ENCODE data around the gene KDM4C.
"Not testable (repeated sequence)": the region's sequence is repeated elsewhere in the genome, so short reads cannot be mapped to it uniquely, and the experiment has no call there.

The KDM4C gene

GRCh38 chr9:6758248-6758497 lies 400 bp downstream of the KDM4C start:
- Mint-ChIP-seq H3K27me3 (no peaks in the 10 kb centered on the region), H3K36me3 (peaks cover 4% of the 10 kb centered on the region), H3K27ac (no peak overlapping the region), H3K9me3 (peaks cover 3% of the 10 kb centered on the region), H3K4me1 (peaks cover 34% of the 10 kb centered on the region), H3K4me3 (peak overlapping the region; percentile 98)

DNA sequence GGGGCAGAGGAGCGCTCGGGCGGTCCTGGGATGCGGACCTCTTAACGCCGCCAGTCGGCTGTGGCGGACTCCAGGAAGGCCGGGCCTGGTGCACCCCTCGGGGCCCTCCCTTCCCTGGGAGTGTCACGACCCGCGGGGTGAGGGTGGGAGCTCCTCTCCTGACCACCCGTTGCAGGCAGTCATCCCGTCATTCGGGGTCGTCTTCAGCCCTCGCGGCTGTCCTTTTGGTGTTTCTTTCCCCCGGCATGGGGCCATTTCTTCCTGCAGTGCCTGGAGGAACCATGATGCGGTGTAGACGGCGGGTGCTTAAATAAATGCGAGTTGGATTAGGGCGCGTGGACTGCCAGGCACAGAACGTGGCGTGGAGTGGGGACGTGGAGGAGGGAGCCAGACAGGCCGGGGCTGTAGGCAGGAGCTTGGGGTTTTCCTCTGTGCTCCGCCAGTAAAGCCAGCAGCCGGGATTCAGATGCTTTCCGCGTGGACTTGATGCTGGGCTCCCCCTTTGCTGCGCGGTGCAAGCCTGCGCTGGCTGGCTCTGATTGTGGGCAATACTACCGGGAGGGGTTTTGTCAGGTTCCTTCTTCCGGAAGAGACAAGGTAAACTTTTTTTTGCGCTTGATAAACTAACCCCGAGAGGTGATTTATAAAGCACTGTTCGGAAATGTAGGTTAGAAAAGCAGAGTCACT lies 868 bp downstream of the KDM4C start:
- peaks cover 6% of the 10 kb centered on the region for H3K36me3 Mint-ChIP-seq
- H3K9me3 Mint-ChIP-seq, result peaks cover 4% of the 10 kb centered on the region
- H3K4me3 Mint-ChIP-seq, result peak overlapping the region; percentile 98
- peak overlapping the region; percentile 96 for H3K27ac Mint-ChIP-seq
- H3K4me1 Mint-ChIP-seq, result peaks cover 39% of the 10 kb centered on the region
- H3K27me3 Mint-ChIP-seq, result no peaks in the 10 kb centered on the region

- Mint-ChIP-seq H3K9me3 (peaks cover 4% of the 10 kb centered on the region), H3K36me3 (peaks cover 6% of the 10 kb centered on the region), H3K4me1 (peaks cover 46% of the 10 kb centered on the region), H3K27ac (peak overlapping the region; percentile 96), H3K27me3 (no peaks in the 10 kb centered on the region), H3K4me3 (peak overlapping the region; percentile 98)
Observed at GRCh38 chr9:6759185-6759977, 1.6 kb downstream of the KDM4C start.

- peaks cover 4% of the 10 kb centered on the region for H3K9me3 Mint-ChIP-seq
- no peaks in the 10 kb centered on the region for H3K27me3 Mint-ChIP-seq
- peaks cover 61% of the 10 kb centered on the region for H3K4me1 Mint-ChIP-seq
- peaks cover 6% of the 10 kb centered on the region for H3K36me3 Mint-ChIP-seq
- H3K27ac Mint-ChIP-seq, result peak overlapping the region; percentile 24
- H3K4me3 Mint-ChIP-seq, result no peak overlapping the region
Observed at GRCh38 chr9:6761306-6761705, 3.5 kb downstream of the KDM4C start.

DNA sequence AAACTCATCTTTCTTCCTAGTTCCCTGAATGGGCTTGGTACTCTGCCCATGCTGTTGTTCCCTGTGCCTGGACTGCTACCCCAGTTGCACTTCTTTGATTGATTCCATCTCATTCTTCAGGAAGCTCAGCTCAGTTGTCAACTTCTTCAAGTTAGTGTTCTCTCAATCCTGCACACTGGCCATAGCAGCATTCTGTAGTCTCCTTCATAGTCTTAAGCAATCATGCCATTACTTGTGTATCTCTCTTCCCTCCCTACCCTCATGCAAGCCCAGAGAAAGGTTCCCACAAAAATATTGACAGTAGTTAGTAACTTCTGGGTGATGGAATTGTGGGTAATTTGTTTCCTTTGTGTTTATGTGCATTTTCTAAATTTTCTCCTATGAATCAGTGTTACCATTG lies 5.5 kb downstream of the KDM4C start:
- peaks cover 6% of the 10 kb centered on the region for H3K36me3 Mint-ChIP-seq
- H3K4me1 Mint-ChIP-seq, result peaks cover 73% of the 10 kb centered on the region
- peak overlapping the region; percentile 31 for H3K27ac Mint-ChIP-seq
- H3K4me3 Mint-ChIP-seq, result peak overlapping the region; percentile 27
- no peaks in the 10 kb centered on the region for H3K27me3 Mint-ChIP-seq
- H3K9me3 Mint-ChIP-seq, result peaks cover 4% of the 10 kb centered on the region

GRCh38 chr9:6764011-6764410 lies 6.2 kb downstream of the KDM4C start:
- Mint-ChIP-seq H3K27me3 (no peaks in the 10 kb centered on the region), H3K27ac (no peak overlapping the region), H3K36me3 (peaks cover 6% of the 10 kb centered on the region), H3K4me1 (peaks cover 76% of the 10 kb centered on the region), H3K9me3 (peaks cover 4% of the 10 kb centered on the region), H3K4me3 (no peak overlapping the region)

DNA sequence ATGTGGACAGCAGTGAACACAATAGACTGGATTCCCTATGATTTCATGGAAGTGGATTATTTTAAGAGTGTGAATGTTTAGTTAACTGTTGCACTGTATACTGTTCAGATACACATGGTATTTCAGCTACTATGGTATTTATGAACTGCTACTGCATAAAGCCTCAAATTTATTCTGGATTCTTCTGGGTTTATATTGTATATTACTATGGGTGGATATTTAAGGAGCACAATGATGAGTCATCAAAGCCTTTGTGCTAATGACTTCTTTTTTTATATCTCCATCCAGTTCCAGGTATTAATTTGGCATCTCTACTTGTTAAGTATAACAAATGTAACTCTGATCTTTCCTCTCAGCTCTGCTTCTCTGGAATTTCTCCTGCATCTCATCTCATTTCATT lies 6.8 kb downstream of the KDM4C start:
- peak overlapping the region; percentile 2 for H3K4me3 Mint-ChIP-seq
- H3K27ac Mint-ChIP-seq, result peak overlapping the region; percentile 26
- H3K27me3 Mint-ChIP-seq, result no peaks in the 10 kb centered on the region
- peaks cover 6% of the 10 kb centered on the region for H3K36me3 Mint-ChIP-seq
- peaks cover 4% of the 10 kb centered on the region for H3K9me3 Mint-ChIP-seq
- H3K4me1 Mint-ChIP-seq, result peaks cover 76% of the 10 kb centered on the region

- Mint-ChIP-seq H3K4me3 (peak overlapping the region; percentile 2), H3K4me1 (peaks cover 76% of the 10 kb centered on the region), H3K27ac (peak overlapping the region; percentile 26), H3K27me3 (no peaks in the 10 kb centered on the region), H3K9me3 (peaks cover 4% of the 10 kb centered on the region), H3K36me3 (peaks cover 6% of the 10 kb centered on the region)
Observed at GRCh38 chr9:6764950-6765349, 7.2 kb downstream of the KDM4C start.

DNA sequence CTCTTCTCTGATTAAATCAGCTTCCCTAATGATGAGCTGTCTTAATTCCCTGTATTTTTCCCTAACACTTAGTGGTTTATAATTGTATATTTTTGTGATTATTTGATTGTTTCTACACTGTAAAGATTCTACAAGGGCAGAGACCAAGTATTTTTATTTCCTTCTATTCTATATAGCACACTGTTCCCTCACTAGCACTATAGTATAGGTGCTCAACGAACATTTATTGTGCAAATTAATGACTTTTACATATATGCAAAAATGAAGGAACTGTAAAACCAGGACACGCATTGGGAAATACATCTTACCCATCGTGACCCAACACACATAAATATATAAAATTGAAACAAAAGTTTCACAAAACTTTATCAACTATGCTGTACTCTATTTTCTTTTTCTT lies 7.6 kb downstream of the KDM4C start:
- H3K27ac Mint-ChIP-seq, result peak overlapping the region; percentile 14
- H3K4me3 Mint-ChIP-seq, result no peak overlapping the region
- peaks cover 4% of the 10 kb centered on the region for H3K9me3 Mint-ChIP-seq
- H3K4me1 Mint-ChIP-seq, result peaks cover 77% of the 10 kb centered on the region
- H3K27me3 Mint-ChIP-seq, result no peaks in the 10 kb centered on the region
- H3K36me3 Mint-ChIP-seq, result peaks cover 6% of the 10 kb centered on the region

- no peaks in the 10 kb centered on the region for H3K27me3 Mint-ChIP-seq
- peaks cover 6% of the 10 kb centered on the region for H3K36me3 Mint-ChIP-seq
- no peak overlapping the region for H3K4me3 Mint-ChIP-seq
- peaks cover 71% of the 10 kb centered on the region for H3K4me1 Mint-ChIP-seq
- H3K9me3 Mint-ChIP-seq, result peaks cover 4% of the 10 kb centered on the region
- H3K27ac Mint-ChIP-seq, result peak overlapping the region; percentile 62
Observed at GRCh38 chr9:6766606-6767005, 8.8 kb downstream of the KDM4C start.

DNA sequence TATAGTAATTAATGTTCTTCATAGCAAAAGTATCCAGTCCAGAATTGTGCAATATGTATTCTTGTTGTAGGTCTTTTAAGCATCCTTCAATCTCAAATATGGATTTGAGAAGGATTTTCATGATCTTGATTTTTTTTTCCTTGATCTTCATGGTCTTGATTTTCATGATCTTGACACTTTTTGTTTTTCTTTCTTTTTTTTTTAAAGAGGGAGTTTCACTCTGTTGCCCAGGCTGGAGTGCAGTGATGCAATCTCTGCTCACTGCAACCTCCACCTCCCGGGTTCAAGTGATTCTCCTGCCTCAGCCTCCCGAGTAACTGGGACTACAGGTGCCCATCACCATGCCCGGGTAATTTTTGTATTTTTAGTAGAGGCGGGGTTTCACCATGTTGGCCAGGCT lies 10.8 kb downstream of the KDM4C start:
- not testable (repeated sequence) for H3K4me3 Mint-ChIP-seq, H3K27me3 Mint-ChIP-seq, H3K9me3 Mint-ChIP-seq, H3K36me3 Mint-ChIP-seq, H3K27ac Mint-ChIP-seq
- H3K4me1 Mint-ChIP-seq, result peaks cover 60% of the 10 kb centered on the region

GRCh38 chr9:6771722-6772121 lies 13.9 kb downstream of the KDM4C start:
- peaks cover 2% of the 10 kb centered on the region for H3K36me3 Mint-ChIP-seq
- H3K4me3 Mint-ChIP-seq, result no peak overlapping the region
- H3K4me1 Mint-ChIP-seq, result peaks cover 47% of the 10 kb centered on the region
- H3K9me3 Mint-ChIP-seq, result no peaks in the 10 kb centered on the region
- H3K27ac Mint-ChIP-seq, result no peak overlapping the region
- H3K27me3 Mint-ChIP-seq, result no peaks in the 10 kb centered on the region

DNA sequence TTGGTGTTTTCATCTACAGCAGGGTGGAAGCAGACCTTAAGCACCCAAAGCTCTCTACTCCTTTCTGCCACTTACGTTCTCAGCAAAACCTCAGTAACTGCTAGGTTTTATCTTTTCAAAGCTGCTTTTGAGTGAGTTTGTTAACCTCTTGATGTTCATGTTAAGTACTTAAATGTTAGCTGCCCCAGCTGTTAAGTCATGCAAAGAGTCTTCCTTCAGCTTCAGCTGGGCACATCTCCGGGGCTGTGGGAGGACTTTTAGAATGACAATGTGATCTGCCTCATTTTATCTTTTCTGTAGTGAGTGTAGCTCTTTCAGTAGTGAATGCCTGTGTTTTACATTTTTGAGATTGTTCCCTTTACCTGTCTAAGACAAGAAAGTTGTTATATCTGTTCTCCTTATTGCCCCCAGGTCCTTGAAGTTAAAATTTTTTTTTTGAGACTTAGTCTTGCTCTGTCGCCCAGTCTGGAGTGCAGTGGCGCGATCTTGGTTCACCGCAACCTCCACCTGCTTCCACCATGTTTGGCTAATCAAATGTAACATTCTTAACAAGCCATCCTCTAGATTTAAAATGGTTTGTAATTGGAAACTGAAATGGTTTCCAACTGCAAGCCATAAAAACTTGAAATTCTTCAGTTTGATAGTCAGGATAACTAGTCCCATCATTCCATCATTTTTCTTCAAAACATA lies 19.6 kb downstream of the KDM4C start:
- H3K4me3 Mint-ChIP-seq, result peak overlapping the region; percentile 0
- no peak overlapping the region for H3K27ac Mint-ChIP-seq
- no peaks in the 10 kb centered on the region for H3K27me3 Mint-ChIP-seq

GRCh38 chr9:6779417-6780241 lies 21.9 kb downstream of the KDM4C start:
- H3K27me3 Mint-ChIP-seq, result no peaks in the 10 kb centered on the region
- H3K27ac Mint-ChIP-seq, result peak overlapping the region; percentile 17
- H3K36me3 Mint-ChIP-seq, result peaks cover 2% of the 10 kb centered on the region
- H3K9me3 Mint-ChIP-seq, result no peaks in the 10 kb centered on the region
- peaks cover 80% of the 10 kb centered on the region for H3K4me1 Mint-ChIP-seq
- peak overlapping the region; percentile 42 for H3K4me3 Mint-ChIP-seq

More for the DNA sequence above, 19.6 kb downstream of the KDM4C start:
- no peaks in the 10 kb centered on the region for H3K9me3 Mint-ChIP-seq
- peaks cover 2% of the 10 kb centered on the region for H3K36me3 Mint-ChIP-seq
- H3K4me1 Mint-ChIP-seq, result peaks cover 57% of the 10 kb centered on the region

DNA sequence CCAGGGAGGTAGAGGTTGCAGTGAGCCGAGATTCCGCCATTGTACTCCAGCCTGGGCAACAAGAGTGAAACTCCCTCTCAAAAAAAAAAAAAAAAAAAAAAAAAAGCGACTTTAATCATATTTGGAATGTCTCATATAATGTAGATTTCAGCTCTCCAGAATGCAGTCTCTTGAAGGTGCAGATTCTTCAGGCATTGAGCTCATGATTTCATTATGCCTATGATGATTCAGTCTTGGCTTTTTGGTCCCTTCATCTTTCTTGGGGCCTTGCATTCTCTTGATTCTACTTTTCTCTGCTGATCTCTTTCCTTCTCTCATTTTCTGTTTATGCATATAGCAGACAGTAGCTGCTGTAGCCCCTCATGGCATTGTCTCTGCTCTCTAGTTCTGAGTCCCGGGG lies 22.9 kb downstream of the KDM4C start:
- Mint-ChIP-seq H3K4me3 (peak overlapping the region; percentile 40), H3K27ac (peak overlapping the region; percentile 20), H3K9me3 (no peaks in the 10 kb centered on the region), H3K4me1 (peaks cover 85% of the 10 kb centered on the region), H3K36me3 (no peaks in the 10 kb centered on the region), H3K27me3 (no peaks in the 10 kb centered on the region)

All from activated naive CD4-positive, alpha-beta T cell treated with anti-CD3 and anti-CD28 coated beads, Interleukin-2, amount 50 U/mL, for 24 hours (primary cell).